NT2/D1 (cell line): ENCODE measurements around the gene GZMH.
"Not testable (repeated sequence)": the region's sequence is repeated elsewhere in the genome, so short reads cannot be mapped to it uniquely, and the experiment has no call there.

Experiments used
- DNase-seq: peaks from one replicate; pipeline ENCODE4 v3.0.0-alpha.2; 2011; ENCODE audit warnings: low read depth, low spot score
- H3K27me3 ChIP-seq: 2 replicates; pipeline ENCODE4 v1.6.0; 2011; ENCODE audit warnings: mild to moderate bottlenecking; ENCODE audit not compliant: insufficient read length, insufficient read depth
- H3K36me3 ChIP-seq: 2 replicates; pipeline ENCODE4 v1.6.1; 2011; ENCODE audit warnings: mild to moderate bottlenecking, low read length, mixed read lengths; ENCODE audit not compliant: insufficient read depth, insufficient read length
- H3K4me1 ChIP-seq: 2 replicates; pipeline ENCODE4 v1.5.1; 2011; ENCODE audit not compliant: insufficient read depth, insufficient read length
- H3K4me3 ChIP-seq: 2 replicates; pipeline ENCODE4 v1.5.1; 2011; ENCODE audit warnings: low read depth; ENCODE audit not compliant: insufficient read length
- H3K9ac ChIP-seq: 2 replicates; pipeline ENCODE4 v1.6.0; 2011; ENCODE audit warnings: low read depth; ENCODE audit not compliant: insufficient read length
- H3K9me3 ChIP-seq: 2 replicates; pipeline ENCODE4 v1.5.1; 2011; ENCODE audit warnings: mild to moderate bottlenecking, low read length; ENCODE audit not compliant: insufficient read depth
- SUZ12 ChIP-seq: IDR thresholded peaks from 2 replicates; pipeline ENCODE4 v1.6.1; 2011; ENCODE audit not compliant: insufficient read length, insufficient read depth; ENCODE audit errors: extremely low read depth
- YY1 ChIP-seq: IDR thresholded peaks from 2 replicates; pipeline ENCODE4 v1.6.1; 2011; ENCODE audit not compliant: insufficient read length, insufficient read depth
- ZNF274 ChIP-seq: IDR thresholded peaks from 2 replicates; pipeline ENCODE4 v1.6.1; 2011; ENCODE audit warnings: mild to moderate bottlenecking, low read depth, low read length

The GZMH gene

GRCh38 chr14:24609655-24610344 is at the start of gene GZMH:
Gene GZMH, minus strand, starts transcription at chr14:24609685. Its CDS starts 72 bp downstream, at chr14:24609613.
- TF ChIP-seq YY1, result no peak
- no peak for TF ChIP-seq SUZ12
- TF ChIP-seq ZNF274, result no peak
- Histone ChIP-seq H3K9ac (no peak within 1 kb of the TSS), H3K36me3 (no peaks in the 10 kb centered on the region), H3K4me1 (peaks cover 2% of the 10 kb centered on the region), H3K27me3 (no peaks in the 10 kb centered on the region), H3K4me3 (no peak within 1 kb of the TSS), H3K9me3 (no peaks in the 10 kb centered on the region)
- no peak for DNase-seq

- not testable (repeated sequence) for H3K36me3 ChIP-seq, H3K4me3 ChIP-seq, H3K9me3 ChIP-seq, H3K27me3 ChIP-seq, H3K9ac ChIP-seq, H3K4me1 ChIP-seq, DNase-seq
These were observed 38.9 kb upstream of the GZMH start for GRCh38 chr14:24648361-24648760.

GRCh38 chr14:24639905-24640304 is 30.4 kb upstream of the GZMH start:
- TF ChIP-seq YY1 (no peak), ZNF274 (no peak), SUZ12 (no peak)
- DNase-seq, result no peak
- H3K9ac ChIP-seq, result no peak overlapping the region
- no peaks in the 10 kb centered on the region for H3K36me3 ChIP-seq
- H3K27me3 ChIP-seq, result no peaks in the 10 kb centered on the region
- H3K4me1 ChIP-seq, result no peaks in the 10 kb centered on the region
- H3K9me3 ChIP-seq, result no peaks in the 10 kb centered on the region
- H3K4me3 ChIP-seq, result no peak overlapping the region

- no peak for DNase-seq
- TF ChIP-seq ZNF274 (no peak), SUZ12 (no peak), YY1 (no peak)
These were observed 29.8 kb upstream of the GZMH start for GRCh38 chr14:24639270-24639669.

GRCh38 chr14:24634158-24634557 is 24.7 kb upstream of the GZMH start, which contains the start of gene GZMB:
Gene GZMB, minus strand, starts transcription at chr14:24634190. Its CDS starts 30 bp downstream, at chr14:24634160.
- no peak for DNase-seq
- Histone ChIP-seq H3K4me3 (no peak within 1 kb of the TSS), H3K9ac (no peak within 1 kb of the TSS), H3K27me3 (no peaks in the 10 kb centered on the region), H3K4me1 (no peaks in the 10 kb centered on the region), H3K36me3 (no peaks in the 10 kb centered on the region), H3K9me3 (no peaks in the 10 kb centered on the region)
- TF ChIP-seq YY1 (no peak), ZNF274 (no peak), SUZ12 (no peak)

More at GRCh38 chr14:24639270-24639669, 29.8 kb upstream of the GZMH start:
- Histone ChIP-seq H3K36me3 (no peaks in the 10 kb centered on the region), H3K4me1 (no peaks in the 10 kb centered on the region), H3K9ac (no peak overlapping the region), H3K9me3 (no peaks in the 10 kb centered on the region), H3K4me3 (no peak overlapping the region), H3K27me3 (no peaks in the 10 kb centered on the region)

- Histone ChIP-seq H3K9me3 (no peaks in the 10 kb centered on the region), H3K9ac (no peak overlapping the region), H3K4me1 (no peaks in the 10 kb centered on the region), H3K27me3 (no peaks in the 10 kb centered on the region), H3K4me3 (no peak overlapping the region), H3K36me3 (no peaks in the 10 kb centered on the region)
- DNase-seq, result no peak
- TF ChIP-seq ZNF274 (no peak), YY1 (no peak), SUZ12 (no peak)
These were observed 23.9 kb upstream of the GZMH start for GRCh38 chr14:24633353-24633752.

- Histone ChIP-seq H3K4me3 (no peak overlapping the region), H3K36me3 (no peaks in the 10 kb centered on the region), H3K4me1 (no peaks in the 10 kb centered on the region), H3K27me3 (no peaks in the 10 kb centered on the region), H3K9me3 (no peaks in the 10 kb centered on the region), H3K9ac (no peak overlapping the region)
- TF ChIP-seq SUZ12 (no peak), ZNF274 (no peak), YY1 (no peak)
- DNase-seq, result no peak
These were observed 23.3 kb upstream of the GZMH start for GRCh38 chr14:24632761-24633160.

GRCh38 chr14:24632336-24632735 is 22.9 kb upstream of the GZMH start:
- Histone ChIP-seq H3K9me3 (no peaks in the 10 kb centered on the region), H3K4me1 (no peaks in the 10 kb centered on the region), H3K36me3 (no peaks in the 10 kb centered on the region), H3K4me3 (no peak overlapping the region), H3K9ac (no peak overlapping the region), H3K27me3 (no peaks in the 10 kb centered on the region)
- TF ChIP-seq ZNF274, result no peak
- TF ChIP-seq SUZ12, result no peak
- TF ChIP-seq YY1, result no peak
- no peak for DNase-seq
